Measurements from ENCODE around the gene PPP2R5C.

PPP2R5C gene

GRCh38 chr14:101887219-101887618 lies 125.7 kb downstream of the PPP2R5C start:
- no peak for DNase-seq (ENCODE audit: low spot score)

DNA sequence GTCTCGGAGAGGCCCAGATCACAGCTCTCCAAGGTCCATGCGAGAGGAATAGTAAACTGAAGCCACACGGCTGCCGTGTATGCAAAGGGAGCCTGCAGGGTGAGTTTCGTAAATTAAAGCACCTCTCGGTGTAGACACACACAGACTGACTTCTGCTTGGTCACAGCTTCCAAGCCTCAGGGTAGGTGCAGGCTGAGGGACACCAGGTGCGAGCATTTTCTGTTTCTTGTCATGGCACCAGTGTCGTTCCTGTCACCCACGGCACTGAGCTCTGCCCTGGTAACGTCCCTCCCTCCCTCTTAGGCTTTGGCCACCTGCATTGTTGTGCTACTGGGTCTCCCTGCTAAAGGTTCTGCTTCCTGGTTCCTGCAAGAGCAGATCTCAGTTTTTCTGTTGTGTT lies 126.7 kb downstream of the PPP2R5C start:
- no peak for DNase-seq (ENCODE audit: low spot score)

DNA sequence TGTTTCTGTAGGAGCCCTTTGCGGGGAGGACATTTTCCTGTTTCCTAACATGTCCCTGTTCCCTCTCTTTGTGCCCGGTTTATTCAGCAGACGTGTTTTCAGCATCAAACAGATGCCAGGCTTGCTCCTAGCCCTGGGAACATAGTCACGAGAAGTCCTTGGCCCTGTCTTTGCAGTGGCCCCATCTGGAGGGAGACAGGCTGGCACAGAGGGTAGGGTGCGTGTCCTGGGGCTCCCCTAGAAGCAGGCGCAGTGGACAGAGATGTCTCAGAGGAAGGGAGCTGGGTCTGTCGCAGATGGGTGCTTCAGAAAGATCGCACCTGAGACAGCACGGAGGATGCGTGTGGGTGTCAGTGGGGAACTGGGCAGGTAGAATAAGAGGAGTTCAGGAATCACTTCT lies 127.9 kb downstream of the PPP2R5C start:
- DNase-seq (ENCODE audit: low spot score), result no peak

DNA sequence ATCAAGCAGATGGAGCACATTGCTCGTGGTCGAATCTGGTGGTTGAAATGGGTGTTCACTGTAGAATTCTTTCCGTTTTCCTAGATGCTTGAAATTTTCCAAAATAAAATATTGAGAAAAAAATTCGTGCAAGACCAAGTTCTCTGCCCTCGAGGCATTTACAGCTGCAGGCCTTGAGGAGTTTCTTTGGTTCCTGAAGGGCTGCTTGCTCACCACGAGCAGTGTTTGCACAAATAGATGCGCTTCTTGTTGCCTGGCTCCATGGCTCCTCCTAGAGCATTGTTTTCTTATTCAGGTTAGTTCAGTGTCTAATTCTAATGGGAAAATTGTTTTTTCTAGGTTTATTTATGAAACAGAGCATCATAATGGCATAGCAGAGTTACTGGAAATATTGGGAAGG lies 128.4 kb downstream of the PPP2R5C start:
- DNase-seq (ENCODE audit: low spot score), result no peak

GRCh38 chr14:101891471-101891870 lies 130.0 kb downstream of the PPP2R5C start:
- DNase-seq (ENCODE audit: low spot score), result no peak

- no peak for DNase-seq (ENCODE audit: low spot score)
These were observed 132.2 kb downstream of the PPP2R5C start for GRCh38 chr14:101893759-101894158.

- no peak for DNase-seq (ENCODE audit: low spot score)
These were observed 133.0 kb downstream of the PPP2R5C start for GRCh38 chr14:101894365-101895081.

- no peak for DNase-seq (ENCODE audit: low spot score)
These were observed 133.7 kb downstream of the PPP2R5C start for GRCh38 chr14:101895256-101895655.

- no peak for DNase-seq (ENCODE audit: low spot score)
These were observed 135.8 kb downstream of the PPP2R5C start for GRCh38 chr14:101897326-101897725.

GRCh38 chr14:101898416-101898815 lies 136.9 kb downstream of the PPP2R5C start:
- no peak for DNase-seq (ENCODE audit: low spot score)

DNA sequence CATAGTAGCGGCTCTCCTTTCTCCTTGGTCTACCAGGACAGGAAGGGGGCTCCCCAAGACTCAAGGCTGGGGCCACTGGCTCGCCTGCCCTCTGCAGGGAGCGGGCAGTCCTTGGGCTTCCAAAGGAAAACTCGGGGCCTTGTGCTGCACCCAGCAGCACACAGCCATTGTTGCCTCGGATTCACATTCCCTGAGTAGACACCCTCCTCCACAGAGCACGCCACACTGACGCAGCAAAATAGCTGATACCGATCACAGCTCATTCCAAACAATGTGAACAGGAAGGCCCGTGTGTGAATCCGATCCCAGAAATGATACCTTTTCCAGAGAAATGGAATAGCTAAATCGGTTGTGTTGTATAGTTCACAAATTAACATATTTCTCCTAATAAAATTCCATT lies 137.8 kb downstream of the PPP2R5C start:
- DNase-seq (ENCODE audit: low spot score), result no peak

DNA sequence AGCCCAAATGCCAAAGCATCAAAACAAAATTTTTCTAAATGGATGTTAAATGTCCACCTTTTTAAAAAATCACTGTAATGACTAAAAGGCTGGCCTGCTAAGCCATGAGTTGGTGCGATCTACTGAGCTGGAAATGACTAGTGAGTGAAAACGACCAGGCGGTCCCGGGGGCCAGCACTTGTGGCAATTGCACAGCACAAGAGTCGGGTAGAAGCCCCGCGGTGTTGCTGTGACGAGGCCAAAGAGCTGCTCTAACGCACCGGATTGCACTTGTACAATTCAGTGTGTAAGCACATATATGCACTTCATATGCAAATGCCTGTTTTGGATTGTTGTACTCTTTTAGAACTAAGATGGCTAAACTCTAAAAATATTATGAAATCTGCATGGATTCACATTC lies 138.7 kb downstream of the PPP2R5C start:
- no peak for DNase-seq (ENCODE audit: low spot score)

DNA sequence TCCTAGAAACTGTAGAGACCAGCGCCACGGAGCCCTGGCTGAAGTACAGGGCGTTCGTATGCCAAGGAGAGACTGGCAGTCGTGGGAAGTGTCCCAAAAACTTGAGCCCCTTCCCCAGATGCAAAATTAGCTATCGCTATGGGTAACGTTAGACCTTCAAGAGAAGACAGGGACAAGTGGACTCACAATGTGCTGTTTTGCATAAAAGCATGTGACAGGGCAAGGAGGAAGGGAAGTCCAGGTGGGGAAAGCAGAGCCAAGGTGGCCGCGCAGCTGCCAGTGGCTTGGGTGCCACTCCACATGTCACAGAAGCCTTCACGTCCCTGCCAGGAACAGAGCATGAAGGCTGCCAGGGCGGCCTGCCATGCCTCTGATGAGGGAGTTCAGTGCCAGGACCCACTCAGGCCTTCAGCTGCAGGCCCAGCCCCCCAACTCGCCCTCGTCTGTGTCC lies 141.6 kb downstream of the PPP2R5C start:
- DNase-seq (ENCODE audit: low spot score), result no peak

DNA sequence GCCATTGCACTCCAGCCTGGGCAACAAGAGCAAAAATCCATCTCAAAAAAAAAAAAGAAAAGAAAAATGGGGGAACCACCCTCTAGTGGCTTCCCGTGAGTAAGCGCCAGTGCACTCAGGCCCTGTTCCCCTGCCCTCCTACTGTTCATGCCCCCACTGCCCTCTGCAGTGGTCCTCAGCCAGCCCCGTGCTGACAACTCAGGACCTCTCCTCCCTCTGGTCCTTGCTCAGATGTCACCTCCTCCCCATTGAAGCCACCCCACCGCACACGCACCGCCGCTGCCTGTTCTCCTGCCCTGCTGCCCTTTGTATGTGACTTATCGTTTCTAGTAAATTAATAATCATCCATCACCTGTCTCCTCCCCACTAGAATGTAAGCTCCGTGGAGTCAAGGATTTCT lies 144.1 kb downstream of the PPP2R5C start:
- no peak for DNase-seq (ENCODE audit: low spot score)

DNA sequence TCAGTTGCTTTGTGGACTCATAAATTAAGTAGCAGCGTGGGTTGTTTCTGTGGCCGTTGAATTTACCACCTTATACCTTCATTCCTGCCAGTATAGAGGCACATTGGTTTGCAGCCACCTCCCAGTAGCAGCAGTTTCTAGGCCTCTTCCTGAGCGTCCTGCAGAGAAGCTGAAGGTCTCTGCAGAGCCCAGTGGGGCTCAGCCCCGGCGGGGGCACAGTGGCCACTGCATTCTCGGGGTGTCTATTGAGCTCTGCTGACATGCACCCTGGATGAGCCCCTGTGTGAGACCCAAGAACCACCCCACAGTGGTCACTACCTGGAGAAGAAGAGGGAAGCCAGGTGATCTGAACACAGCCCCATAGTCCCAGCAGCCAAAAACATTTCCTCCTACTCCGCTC lies 145.1 kb downstream of the PPP2R5C start:
- no peak for DNase-seq (ENCODE audit: low spot score)

- no peak for DNase-seq (ENCODE audit: low spot score)
These were observed 146.1 kb downstream of the PPP2R5C start for GRCh38 chr14:101907619-101908018.

DNA sequence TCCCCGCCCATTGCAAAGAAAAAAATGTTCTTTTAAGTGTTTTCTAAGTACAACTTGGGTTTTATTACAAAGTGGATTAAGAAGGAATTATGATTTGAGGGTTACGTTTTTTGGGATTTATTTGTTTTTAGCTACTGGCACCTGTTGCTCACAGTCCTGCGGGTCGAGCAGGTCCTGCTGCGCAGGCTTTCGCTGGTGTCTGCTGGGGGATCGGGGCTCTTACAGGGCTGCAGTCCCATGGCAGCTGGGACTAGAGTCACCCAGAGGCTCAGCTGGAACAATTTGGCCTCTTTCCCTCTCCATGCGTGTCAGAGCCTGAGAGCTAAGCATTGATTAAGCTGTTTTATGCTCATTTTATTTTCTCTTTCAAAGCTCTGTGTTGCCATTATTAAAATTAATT lies 147.3 kb downstream of the PPP2R5C start:
- DNase-seq (ENCODE audit: low spot score), result no peak

GRCh38 chr14:101909371-101910096 lies 148.0 kb downstream of the PPP2R5C start:
- no peak for DNase-seq (ENCODE audit: low spot score)

DNA sequence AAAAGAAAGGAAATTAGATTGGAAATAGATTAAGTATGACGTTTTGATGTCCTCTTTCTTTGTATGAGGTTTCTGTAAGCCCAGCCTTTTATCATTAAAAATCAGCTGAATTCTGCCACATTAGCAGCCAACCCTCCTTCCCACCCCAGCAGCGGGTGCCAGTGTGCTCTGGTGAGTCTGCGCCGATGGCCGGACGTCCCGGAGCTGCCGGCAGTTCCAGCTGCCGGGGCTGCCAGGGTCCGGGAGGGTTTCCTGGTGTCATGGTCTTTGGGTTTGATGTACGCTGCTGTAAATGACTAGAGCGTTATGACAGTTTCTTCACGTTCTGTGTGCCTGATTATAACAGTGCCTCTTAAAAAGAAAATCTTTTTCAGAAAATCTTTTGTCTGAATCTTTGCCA lies 151.3 kb downstream of the PPP2R5C start:
- DNase-seq (ENCODE audit: low spot score), result no peak

DNA sequence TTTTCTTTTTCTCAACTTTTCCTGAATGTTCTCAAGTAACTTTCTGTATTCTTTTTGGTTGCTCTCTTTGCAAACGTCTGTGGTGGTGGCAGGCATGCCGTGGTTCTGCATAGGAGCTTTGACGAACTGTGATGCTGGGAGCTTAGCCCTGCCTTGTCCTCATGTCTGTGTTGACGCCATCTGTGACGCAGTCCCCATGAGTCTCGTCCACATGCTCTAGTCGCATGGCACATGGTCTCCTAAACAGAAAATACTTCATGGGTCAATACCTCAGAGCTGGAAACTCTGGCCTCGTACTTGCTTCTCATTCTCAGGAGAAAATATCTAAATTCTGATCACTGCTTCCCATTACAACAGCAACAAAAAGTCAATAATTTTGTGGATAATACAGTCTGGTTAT lies 152.6 kb downstream of the PPP2R5C start:
- DNase-seq (ENCODE audit: low spot score), result no peak

DNA sequence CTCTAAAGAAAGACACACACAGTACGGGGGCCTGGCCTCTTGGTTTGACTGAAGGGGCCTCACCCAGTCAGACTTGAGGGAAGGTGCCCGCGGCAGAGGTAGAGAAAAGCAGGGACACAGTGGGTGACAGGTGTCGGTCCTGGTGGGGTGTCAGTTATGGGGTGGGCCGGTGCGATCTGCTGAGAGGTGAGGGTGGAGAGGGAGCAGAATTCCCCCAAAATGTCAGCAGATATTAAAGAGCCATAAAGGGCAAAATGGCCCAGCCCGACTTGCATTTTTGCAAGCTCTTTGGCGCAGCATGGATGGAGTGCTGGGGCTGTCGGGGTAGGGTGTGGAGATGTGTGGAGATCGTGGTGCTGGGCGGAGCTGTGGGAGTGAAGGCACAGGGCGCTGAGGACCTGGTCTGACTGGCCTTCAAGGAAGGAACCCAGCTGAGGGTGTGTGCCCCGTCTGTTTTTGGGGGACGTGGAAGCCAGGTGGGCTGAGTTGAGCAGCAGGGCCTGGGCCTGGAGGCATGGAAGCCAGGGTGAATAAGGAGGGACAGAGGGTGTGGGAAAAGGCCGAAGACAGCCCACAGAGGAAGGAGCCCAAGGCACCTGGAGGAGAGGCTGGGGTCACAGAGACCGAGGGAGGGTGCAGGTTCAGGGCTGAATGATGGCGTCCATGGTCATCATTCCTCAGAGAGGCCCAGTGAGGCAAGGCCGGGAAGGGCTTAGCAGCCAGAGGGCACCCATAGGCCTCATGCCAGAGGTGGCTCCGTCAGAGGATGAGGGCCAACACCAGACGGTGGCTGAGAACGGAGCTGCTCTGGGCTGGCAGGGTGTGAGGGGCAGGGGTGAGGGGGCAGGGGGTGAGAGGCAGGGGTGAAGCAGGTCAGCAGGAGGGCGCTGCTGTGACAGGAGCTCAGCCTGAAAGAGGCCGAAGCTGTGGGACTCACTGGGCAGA lies 154.6 kb downstream of the PPP2R5C start:
- no peak for DNase-seq (ENCODE audit: low spot score)

DNA sequence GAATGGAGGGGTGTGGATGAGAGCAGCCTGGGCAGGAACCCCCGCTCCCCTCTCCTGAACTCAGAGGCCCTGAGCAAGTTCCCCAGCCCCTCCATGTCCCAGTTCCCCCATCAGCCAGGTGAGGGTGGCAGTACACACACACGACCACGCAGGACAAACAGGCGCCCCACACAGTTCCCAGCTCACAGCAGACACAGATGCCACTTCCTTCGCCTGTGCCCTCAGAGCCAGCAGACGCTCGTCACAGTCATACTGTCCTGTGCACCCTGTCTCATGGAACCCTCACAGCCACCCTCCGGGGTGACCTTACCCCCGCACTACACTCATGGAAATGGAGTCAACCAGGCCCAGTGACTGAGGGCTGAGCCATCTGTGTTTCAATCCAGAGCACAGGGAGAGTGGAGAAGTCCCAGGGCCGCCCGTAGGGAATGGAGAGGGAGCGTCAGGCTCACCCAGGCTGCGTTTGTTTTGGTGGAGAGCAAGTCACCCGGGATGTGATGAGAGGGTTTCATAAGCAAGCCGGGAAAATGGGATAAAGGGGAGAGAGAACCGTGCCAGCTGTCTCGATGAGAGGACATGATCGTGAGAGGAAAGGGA lies 155.4 kb downstream of the PPP2R5C start:
- DNase-seq (ENCODE audit: low spot score), result no peak

All from SW480 (cell line).